Activated B cell treated with CpG ODN at 0.5 μM for 24 hours (primary cell): Measurements from ENCODE around the gene WDR5. TPM values are rescaled to one million over a fixed set of nuclear protein-coding genes. Genes with fewer than 3 reads are reported as not detected.

Experiments
- ATAC-seq: fragments of 200-7000 bp; cut with Tn5 transposase; one replicate; pipeline ENCODE4 v1.10.0; 2021; ENCODE audit warnings: low read depth, mild to moderate bottlenecking, moderate library complexity
- CTCF ChIA-PET: fragments of 350-600 bp; sonication (Branson Sonifier 250); formaldehyde crosslinking; loops from one replicate; lab custom pipeline; 2021; ENCODE audit warnings: antibody characterized with exemption; lab: Charles Lee
- POLR2A ChIA-PET: fragments of 350-600 bp; sonication (Branson Sonifier 250); formaldehyde crosslinking; loops from one replicate; lab custom pipeline; 2021; ENCODE audit warnings: antibody characterized with exemption; lab: Charles Lee
- DNase-seq: peaks from one replicate; pipeline ENCODE4 v3.0.0; 2022
- H3K27ac Mint-ChIP-seq: one replicate; pipeline ENCODE4 v1.8.0; 2020; ENCODE audit warnings: mixed read lengths
- H3K27me3 Mint-ChIP-seq: one replicate; pipeline ENCODE4 v1.8.0; 2021; ENCODE audit warnings: mixed read lengths
- H3K36me3 Mint-ChIP-seq: one replicate; pipeline ENCODE4 v1.8.0; 2021; ENCODE audit warnings: low read depth, mixed read lengths
- H3K4me1 Mint-ChIP-seq: one replicate; pipeline ENCODE4 v1.8.0; 2021; ENCODE audit warnings: mixed read lengths
- H3K4me3 Mint-ChIP-seq: one replicate; pipeline ENCODE4 v1.8.0; 2020; ENCODE audit warnings: mild to moderate bottlenecking, mixed read lengths
- H3K9me3 Mint-ChIP-seq: one replicate; pipeline ENCODE4 v1.8.0; 2020; ENCODE audit warnings: mixed read lengths
- CTCF ChIP-seq: fragments of 200-600 bp; IDR thresholded peaks from one replicate; pipeline ENCODE4 v1.8.0; 2022; ENCODE audit warnings: antibody characterized with exemption, mild to moderate bottlenecking
- intact Hi-C: fragments of 100-400 bp; cut with micrococcal nuclease; formaldehyde crosslinking; loops from one replicate; pipeline ENCODE4 v1.15.1; 2024
- total RNA-seq: library from RNA; stranded (reverse); gene quantifications from 2 replicates; pipeline ENCODE4 v1.2.3, GENCODE V29; 2022

Gene WDR5
- total RNA-seq, 1 donor from 2014 or later = 22.4 TPM

GRCh38 chr9:134193912-134194535 is 58.1 kb downstream of the WDR5 start:
- H3K4me1 Mint-ChIP-seq = peaks cover 9% of the 10 kb centered on the region
- H3K27ac Mint-ChIP-seq = no peak overlapping the region
- H3K36me3 Mint-ChIP-seq = no peaks in the 10 kb centered on the region
- ChIA-PET CTCF (no interaction called here), POLR2A (no interaction called here)
- DNase-seq (no peak), ATAC-seq (no peak)
- H3K9me3 Mint-ChIP-seq = no peaks in the 10 kb centered on the region
- no peak overlapping the region for H3K4me3 Mint-ChIP-seq
- intact Hi-C loops = no loop called here
- peaks cover 8% of the 10 kb centered on the region for H3K27me3 Mint-ChIP-seq
- no peak for TF ChIP-seq CTCF

- intact Hi-C loops = no loop called here
- no peak for ATAC-seq
- POLR2A ChIA-PET = no interaction called here
- H3K27me3 Mint-ChIP-seq = peaks cover 6% of the 10 kb centered on the region
- CTCF ChIA-PET = no interaction called here
- no peaks in the 10 kb centered on the region for H3K9me3 Mint-ChIP-seq
- H3K27ac Mint-ChIP-seq = no peak overlapping the region
- no peaks in the 10 kb centered on the region for H3K36me3 Mint-ChIP-seq
- no peak overlapping the region for H3K4me3 Mint-ChIP-seq
- TF ChIP-seq CTCF = no peak
- no peak for DNase-seq
- peaks cover 9% of the 10 kb centered on the region for H3K4me1 Mint-ChIP-seq
Observed at GRCh38 chr9:134195558-134195957, 59.7 kb downstream of the WDR5 start.

- no peak for ATAC-seq
- POLR2A ChIA-PET = no interaction called here
- intact Hi-C loops = no loop called here
- no peak for DNase-seq
- Mint-ChIP-seq H3K9me3 (no peaks in the 10 kb centered on the region), H3K36me3 (no peaks in the 10 kb centered on the region), H3K4me1 (peaks cover 9% of the 10 kb centered on the region), H3K27me3 (peaks cover 4% of the 10 kb centered on the region), H3K27ac (no peak overlapping the region), H3K4me3 (no peak overlapping the region)
- TF ChIP-seq CTCF = no peak
- CTCF ChIA-PET = no interaction called here
Observed at GRCh38 chr9:134196911-134197310, 61.0 kb downstream of the WDR5 start.

- H3K27ac Mint-ChIP-seq = no peak overlapping the region
- POLR2A ChIA-PET = no interaction called here
Observed at GRCh38 chr9:134198791-134199190, 62.9 kb downstream of the WDR5 start.

GRCh38 chr9:134200730-134201129 is 64.8 kb downstream of the WDR5 start:
- peaks cover 3% of the 10 kb centered on the region for H3K4me1 Mint-ChIP-seq
- H3K4me3 Mint-ChIP-seq = no peak overlapping the region
- H3K27me3 Mint-ChIP-seq = peaks cover 5% of the 10 kb centered on the region
- H3K36me3 Mint-ChIP-seq = no peaks in the 10 kb centered on the region
- ChIA-PET POLR2A (interaction anchor here (0.7 kb wide), 1 partner anchor 76 kb away, joined by 7 read pairs; no protein-coding TSS in a partner anchor), CTCF (interaction anchor here (0.7 kb wide), 1 partner anchor 10 kb away, joined by 3 read pairs; no protein-coding TSS in a partner anchor)
- DNase-seq (no peak), ATAC-seq (no peak)
- peaks cover 7% of the 10 kb centered on the region for H3K9me3 Mint-ChIP-seq
- TF ChIP-seq CTCF = no peak
- H3K27ac Mint-ChIP-seq = no peak overlapping the region
- intact Hi-C loops = no loop called here

More at GRCh38 chr9:134198791-134199190, 62.9 kb downstream of the WDR5 start:
- no peak for ATAC-seq
- peaks cover 7% of the 10 kb centered on the region for H3K9me3 Mint-ChIP-seq
- H3K4me3 Mint-ChIP-seq = no peak overlapping the region
- CTCF ChIA-PET = no interaction called here
- peaks cover 9% of the 10 kb centered on the region for H3K4me1 Mint-ChIP-seq
- no peak for TF ChIP-seq CTCF
- peaks cover 3% of the 10 kb centered on the region for H3K27me3 Mint-ChIP-seq
- intact Hi-C loops = no loop called here
- DNase-seq = no peak
- no peaks in the 10 kb centered on the region for H3K36me3 Mint-ChIP-seq
